ENCODE results near the gene CRIP3. TPM values are rescaled to one million over a fixed set of nuclear protein-coding genes. Genes with fewer than 3 reads are reported as not detected.

The CRIP3 gene
- total and polyA plus RNA-seq, 2 of the 13 experiments (the other 11 are each of a cell fraction or from before 2014, with no cell fraction given) = 6.3 to 9.3 TPM

- no peak for TF ChIP-seq SCMH1 (CRISPR knock-in tag; IDR thresholded peaks at IDR 0.05; ENCODE audit: borderline replicate concordance)
- no peak for TF ChIP-seq CREB3 (CRISPR knock-in tag; IDR thresholded peaks at IDR 0.05)
- TF ChIP-seq MYNN (CRISPR knock-in tag; IDR thresholded peaks at IDR 0.05; ENCODE audit: low read depth) = no peak
- TF ChIP-seq ZNF101 (CRISPR knock-in tag; IDR thresholded peaks at IDR 0.05; ENCODE audit: borderline replicate concordance, low read depth) = peak; percentile 81; the same call in 1 of the 2 replicates
- 0 out of 2 replicates have a peak, but pooled peaks have one; percentile 46 for TF ChIP-seq EED (CRISPR knock-in tag; IDR thresholded peaks at IDR 0.05)
- no peak for TF ChIP-seq ZNF124 (CRISPR knock-in tag; IDR thresholded peaks at IDR 0.05)
- TF ChIP-seq ZNF3 (CRISPR knock-in tag; IDR thresholded peaks at IDR 0.05) = no peak
- TF ChIP-seq ZNF7 (CRISPR knock-in tag; IDR thresholded peaks at IDR 0.05) = no peak
- no peak for TF ChIP-seq NR3C1 (CRISPR knock-in tag; IDR thresholded peaks at IDR 0.05)
- TF ChIP-seq ZNF12 (CRISPR knock-in tag; IDR thresholded peaks at IDR 0.05) = no peak
- no peak for TF ChIP-seq ZNF512B (CRISPR knock-in tag; IDR thresholded peaks at IDR 0.05; ENCODE audit: borderline replicate concordance)
- TF ChIP-seq PLSCR1 (CRISPR knock-in tag; IDR thresholded peaks at IDR 0.05; ENCODE audit: borderline replicate concordance) = no peak
- peak; percentile 37; the same call in 1 of the 2 replicates for TF ChIP-seq NR2C2 (CRISPR knock-in tag; IDR thresholded peaks at IDR 0.05; ENCODE audit: borderline replicate concordance)
- TF ChIP-seq ZSCAN29 (CRISPR knock-in tag; conservative IDR thresholded peaks at IDR 0.05) = peak; percentile 89; the same call in 1 of the 2 replicates
- TF ChIP-seq KMT2B (CRISPR knock-in tag; IDR thresholded peaks at IDR 0.05) = peak; percentile 57; the same call in 1 of the 2 replicates
- TF ChIP-seq ZNF766 (CRISPR knock-in tag; IDR thresholded peaks at IDR 0.05; ENCODE audit: borderline replicate concordance) = no peak
- 0 out of 2 replicates have a peak, but pooled peaks have one; percentile 52 for TF ChIP-seq ZBTB34 (CRISPR knock-in tag; IDR thresholded peaks at IDR 0.05)
- TF ChIP-seq ZNF264 (CRISPR knock-in tag; IDR thresholded peaks at IDR 0.05) = peak; percentile 48; the same call in 1 of the 2 replicates
- TF ChIP-seq U2AF2 (IDR thresholded peaks at IDR 0.05; ENCODE audit: low read depth, low read length) = no peak
- no peak for TF ChIP-seq MAFK (conservative IDR thresholded peaks at IDR 0.05 in 1 of 2, IDR thresholded peaks at IDR 0.05 in 1 of 2; ENCODE audit: low read length in 2 of 2)
- TF ChIP-seq GABPA (IDR thresholded peaks at IDR 0.05; ENCODE audit: low read depth, low read length) = no peak
- no peak for TF ChIP-seq GABPA (CRISPR knock-in tag; IDR thresholded peaks at IDR 0.05; ENCODE audit: low read depth)
- no peak for TF ChIP-seq ZNF414 (CRISPR knock-in tag; IDR thresholded peaks at IDR 0.05)
Measured at GRCh38 chr6:43278524-43279078, 30.0 kb downstream of the CRIP3 start (continued).
